Sigmoid colon (tissue), 4 donors: ENCODE data around the gene MMP12.

Source experiments
- CTCF ChIP-seq, 4 experiments: fragments of 450-650 bp in 3 of 4; fragments of 200-600 bp in 1 of 4; IDR thresholded peaks; one replicate each; pipeline ENCODE4 v1.5.1; 2016 to 2019; ENCODE audit warnings: antibody characterized with exemption in 4 of 4, mild to moderate bottlenecking in 3 of 4, moderate library complexity in 2 of 4
- POLR2A ChIP-seq, 2 donors: fragments of 450-650 bp; IDR thresholded peaks; one replicate each; pipeline ENCODE4 v1.6.1; 2016; ENCODE audit warnings: antibody characterized with exemption in 2 of 2, mild to moderate bottlenecking in 2 of 2, moderate library complexity in 2 of 2
- POLR2AphosphoS5 ChIP-seq, 4 donors: sonication (generic); formaldehyde crosslinking; IDR thresholded peaks; one replicate each; pipeline ENCODE4 v1.6.1; 2017; ENCODE audit warnings: antibody characterized with exemption in 4 of 4

DNA sequence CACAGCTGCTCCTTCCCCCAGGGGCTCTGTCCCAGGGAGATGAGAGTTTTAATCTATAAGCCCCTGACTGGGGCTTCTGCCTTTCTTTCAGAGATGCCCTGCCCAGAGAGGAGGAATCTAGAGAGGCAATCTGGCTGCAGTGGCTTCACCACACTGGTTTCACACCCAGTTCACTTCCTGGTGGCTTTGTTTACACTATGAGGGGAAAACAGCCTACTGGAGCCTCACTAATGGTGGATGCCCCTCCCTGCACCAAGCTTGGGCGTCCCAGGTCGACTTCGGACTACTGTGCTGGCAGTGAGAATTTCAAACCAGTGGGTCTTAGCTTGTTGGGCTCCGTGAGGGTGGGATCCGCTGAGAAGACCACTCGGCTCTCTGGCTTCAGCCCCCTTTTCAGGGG lies 55.3 kb downstream of the MMP12 start:
- TF ChIP-seq CTCF (IDR thresholded peaks at IDR 0.05) = no peak
- TF ChIP-seq POLR2A (IDR thresholded peaks at IDR 0.05) = no peak
- TF ChIP-seq POLR2AphosphoS5 (IDR thresholded peaks at IDR 0.05) = no peak
